BJ (cell line): Measurements from ENCODE around the gene PHF20. TPM values are rescaled to one million over a fixed set of nuclear protein-coding genes. Genes with fewer than 3 reads are reported as not detected.

Source experiments
- CTCF ChIA-PET: fragments of 350-600 bp; formaldehyde crosslinking; extraction: SDS; loops from one replicate; lab custom pipeline; 2021; ENCODE audit warnings: antibody characterized with exemption, inconsistent platforms; lab: Yijun Ruan, JAX
- POLR2A ChIA-PET: fragments of 300-600 bp; sonication (Branson Sonifier 250); formaldehyde crosslinking; extraction: SDS; loops from one replicate; lab custom pipeline; 2021; ENCODE audit warnings: antibody characterized with exemption; lab: Charles Lee
- DNase-seq: peaks from one replicate; pipeline ENCODE4 v3.0.0-alpha.2; 2011; ENCODE audit warnings: low read depth
- H3K27me3 ChIP-seq: 2 replicates; pipeline ENCODE4 v1.6.0; 2011; ENCODE audit warnings: low read length; ENCODE audit not compliant: control insufficient read depth, insufficient read depth
- H3K36me3 ChIP-seq: 2 replicates; pipeline ENCODE4 v1.5.1; 2011; ENCODE audit warnings: low read length; ENCODE audit not compliant: control insufficient read depth, insufficient read depth
- H3K4me3 ChIP-seq: 2 replicates; pipeline ENCODE4 v1.5.1; 2011; ENCODE audit warnings: low read depth, mild to moderate bottlenecking, control low read depth, low read length
- polyA plus RNA-seq: library from polyadenylated mRNA; depleted of rRNA; stranded (reverse); fragments of >200 nt; gene quantifications from 2 replicates; pipeline ENCODE4 v1.2.3, GENCODE V29; 2011
- TF ChIP-seq, protein P1 (sequence below): IDR thresholded peaks from 2 replicates; pipeline ENCODE4 v1.5.1; 2011; ENCODE audit warnings: low read depth, mild to moderate bottlenecking, control low read depth, inconsistent platforms, low read length, moderate library complexity; ENCODE audit not compliant: insufficient read depth

The PHF20 gene
- polyA plus RNA-seq, 1 experiment = 24.9 TPM

DNA sequence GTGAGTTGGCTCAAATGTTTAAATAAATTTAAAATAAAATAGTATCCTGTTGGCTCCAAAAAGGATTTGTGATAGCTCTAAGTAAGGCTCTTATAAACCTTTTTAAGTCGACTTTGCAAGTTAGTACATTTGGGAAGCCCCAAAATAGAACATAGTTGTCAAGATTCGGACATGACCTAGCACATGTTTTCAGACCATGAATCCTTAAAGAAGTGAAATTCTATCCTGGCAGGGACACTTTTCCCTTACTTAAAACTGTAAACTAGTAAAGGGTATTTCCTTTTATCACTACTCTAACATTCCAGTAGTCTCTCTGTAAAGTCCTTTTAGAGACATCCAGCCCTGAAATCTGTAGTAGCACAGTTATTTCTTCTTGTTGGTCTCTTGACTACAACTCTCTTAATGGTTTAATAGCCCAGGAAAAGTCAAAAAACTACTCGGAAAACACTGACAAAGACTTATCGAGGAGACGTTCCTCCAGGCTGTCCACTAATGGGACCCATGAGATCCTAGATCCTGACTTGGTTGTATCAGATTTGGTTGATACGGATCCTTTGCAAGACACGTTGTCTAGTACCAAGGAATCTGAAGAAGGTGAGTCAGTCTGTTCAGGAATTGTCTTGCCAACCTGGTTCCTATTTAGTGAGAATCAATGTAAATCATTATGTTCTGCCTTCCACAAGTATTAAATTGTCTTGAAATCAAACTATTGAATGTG is 98.9 kb downstream of the PHF20 start:
- TF ChIP-seq, protein P1, sequence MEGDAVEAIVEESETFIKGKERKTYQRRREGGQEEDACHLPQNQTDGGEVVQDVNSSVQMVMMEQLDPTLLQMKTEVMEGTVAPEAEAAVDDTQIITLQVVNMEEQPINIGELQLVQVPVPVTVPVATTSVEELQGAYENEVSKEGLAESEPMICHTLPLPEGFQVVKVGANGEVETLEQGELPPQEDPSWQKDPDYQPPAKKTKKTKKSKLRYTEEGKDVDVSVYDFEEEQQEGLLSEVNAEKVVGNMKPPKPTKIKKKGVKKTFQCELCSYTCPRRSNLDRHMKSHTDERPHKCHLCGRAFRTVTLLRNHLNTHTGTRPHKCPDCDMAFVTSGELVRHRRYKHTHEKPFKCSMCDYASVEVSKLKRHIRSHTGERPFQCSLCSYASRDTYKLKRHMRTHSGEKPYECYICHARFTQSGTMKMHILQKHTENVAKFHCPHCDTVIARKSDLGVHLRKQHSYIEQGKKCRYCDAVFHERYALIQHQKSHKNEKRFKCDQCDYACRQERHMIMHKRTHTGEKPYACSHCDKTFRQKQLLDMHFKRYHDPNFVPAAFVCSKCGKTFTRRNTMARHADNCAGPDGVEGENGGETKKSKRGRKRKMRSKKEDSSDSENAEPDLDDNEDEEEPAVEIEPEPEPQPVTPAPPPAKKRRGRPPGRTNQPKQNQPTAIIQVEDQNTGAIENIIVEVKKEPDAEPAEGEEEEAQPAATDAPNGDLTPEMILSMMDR = no peak
- ChIA-PET POLR2A (no interaction called here), CTCF (interaction anchor here (0.7 kb wide), 1 partner anchor 11 kb away, joined by 3 read pairs; no protein-coding TSS in a partner anchor)
- Histone ChIP-seq H3K36me3 (peaks cover 1% of the 10 kb centered on the region; the same call in 1 of the 2 replicates), H3K27me3 (no peaks in the 10 kb centered on the region), H3K4me3 (no peak overlapping the region)
- no peak for DNase-seq

GRCh38 chr20:35871259-35871771 is 99.5 kb downstream of the PHF20 start:
- no peak overlapping the region for H3K4me3 ChIP-seq
- TF ChIP-seq, protein P1 = no peak
- DNase-seq = no peak
- H3K36me3 ChIP-seq = peaks cover 1% of the 10 kb centered on the region; the same call in 1 of the 2 replicates
- H3K27me3 ChIP-seq = no peaks in the 10 kb centered on the region
- ChIA-PET CTCF (interaction anchor here (0.6 kb wide), 1 partner anchor 54 kb away, joined by 3 read pairs; no protein-coding TSS in a partner anchor), POLR2A (no interaction called here)

- ChIA-PET CTCF (interaction anchor here (0.6 to 2.1 kb wide), 5 partner anchors 8 to 138 kb away, joined by 3 to 10 read pairs (median 4); no protein-coding TSS in a partner anchor), POLR2A (interaction anchor here (1.0 kb wide), 1 partner anchor 10 kb away, joined by 3 read pairs; no protein-coding TSS in a partner anchor)
- H3K36me3 ChIP-seq = peaks cover 1% of the 10 kb centered on the region; the same call in 1 of the 2 replicates
- H3K27me3 ChIP-seq = no peaks in the 10 kb centered on the region
- DNase-seq = no peak
- TF ChIP-seq, protein P1 = no peak
- no peak overlapping the region for H3K4me3 ChIP-seq
These were observed 104.2 kb downstream of the PHF20 start for GRCh38 chr20:35876033-35876320.

DNA sequence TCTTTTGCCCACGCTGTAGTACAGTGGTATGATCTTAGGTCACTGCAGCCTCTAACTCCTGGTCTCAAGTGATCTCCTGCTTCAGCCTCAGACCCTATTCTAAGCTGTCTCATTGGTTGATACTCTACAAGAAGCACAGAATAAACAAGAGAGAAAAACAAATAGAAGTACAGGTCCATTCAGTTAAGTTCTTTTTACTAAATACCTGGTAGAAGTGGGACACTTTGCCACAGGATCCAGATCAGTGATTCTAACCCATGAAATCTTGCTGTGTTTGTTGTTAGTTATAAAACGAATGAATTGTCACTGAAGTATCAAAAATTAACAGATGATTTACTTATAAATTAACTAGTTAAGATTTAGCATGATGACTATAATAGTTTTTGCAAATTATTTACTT is 105.8 kb downstream of the PHF20 start:
- TF ChIP-seq, protein P1 = no peak
- ChIA-PET CTCF (no interaction called here), POLR2A (no interaction called here)
- Histone ChIP-seq H3K27me3 (no peaks in the 10 kb centered on the region), H3K4me3 (no peak overlapping the region), H3K36me3 (peaks cover 1% of the 10 kb centered on the region; the same call in 1 of the 2 replicates)
- no peak for DNase-seq

- CTCF ChIA-PET = no interaction called here
These were observed 106.4 kb downstream of the PHF20 start for GRCh38 chr20:35878113-35878625.

More at GRCh38 chr20:35878113-35878625, 106.4 kb downstream of the PHF20 start:
- no peak overlapping the region for H3K4me3 ChIP-seq
- H3K27me3 ChIP-seq = no peaks in the 10 kb centered on the region
- POLR2A ChIA-PET = no interaction called here
- no peak for DNase-seq
- H3K36me3 ChIP-seq = peaks cover 1% of the 10 kb centered on the region; the same call in 1 of the 2 replicates
- TF ChIP-seq, protein P1 = no peak
